H9 (cell line): Measurements from ENCODE around the gene PPP1R14B. TPM values are rescaled to one million over a fixed set of nuclear protein-coding genes. Genes with fewer than 3 reads are reported as not detected.

Experiments
- DNase-seq: peaks from one replicate; pipeline ENCODE4 v3.0.0-alpha.2; 2017
- H2AFZ ChIP-seq: one replicate; pipeline ENCODE4 v1.6.1; 2013; ENCODE audit warnings: mild to moderate bottlenecking, low read length, control low read depth, moderate library complexity
- H2AK5ac ChIP-seq: 2 replicates; pipeline ENCODE4 v1.6.1; 2013; ENCODE audit warnings: low read length, control low read depth, mixed read lengths; ENCODE audit not compliant: insufficient read length
- H2BK120ac ChIP-seq: one replicate; pipeline ENCODE4 v1.6.1; 2013; ENCODE audit warnings: low read depth, mild to moderate bottlenecking, low read length, control low read depth, inconsistent platforms; ENCODE audit not compliant: poor library complexity, severe bottlenecking
- H2BK12ac ChIP-seq: 2 replicates; pipeline ENCODE4 v1.6.1; 2013; ENCODE audit warnings: low read length, control low read depth, mixed read lengths, low read depth; ENCODE audit not compliant: insufficient read length
- H2BK15ac ChIP-seq: 2 replicates; pipeline ENCODE4 v1.6.1; 2013; ENCODE audit warnings: low read depth, low read length, control low read depth
- H2BK20ac ChIP-seq: one replicate; pipeline ENCODE4 v1.6.1; 2013; ENCODE audit warnings: low read depth, mild to moderate bottlenecking, low read length, control low read depth, inconsistent platforms; ENCODE audit not compliant: poor library complexity, severe bottlenecking
- H2BK5ac ChIP-seq: 2 replicates; pipeline ENCODE4 v1.6.1; 2013; ENCODE audit warnings: low read length, control low read depth, mixed read lengths; ENCODE audit not compliant: insufficient read length
- H3K14ac ChIP-seq: 2 replicates; pipeline ENCODE4 v1.6.1; 2013; ENCODE audit warnings: low read length, control low read depth; ENCODE audit not compliant: insufficient read depth
- H3K18ac ChIP-seq: 2 replicates; pipeline ENCODE4 v1.6.1; 2013; ENCODE audit warnings: low read depth, mild to moderate bottlenecking, mixed read lengths, low read length, control low read depth; ENCODE audit not compliant: insufficient read length
- H3K23ac ChIP-seq: 2 replicates; pipeline ENCODE4 v1.6.1; 2013; ENCODE audit warnings: low read length, control low read depth, mixed read lengths, low read depth; ENCODE audit not compliant: insufficient read length
- H3K23me2 ChIP-seq: 2 replicates; pipeline ENCODE4 v1.6.1; 2013; ENCODE audit warnings: low read depth, mild to moderate bottlenecking, mixed read lengths, low read length, control low read depth; ENCODE audit not compliant: insufficient read length, poor library complexity, severe bottlenecking
- H3K27ac ChIP-seq: 2 replicates; pipeline ENCODE4 v1.5.1; 2013; ENCODE audit warnings: low read length, control low read depth, mixed read lengths, low read depth; ENCODE audit not compliant: insufficient read length
- H3K27me3 ChIP-seq: 2 replicates; pipeline ENCODE4 v1.6.1; 2013; ENCODE audit warnings: low read length, control low read depth, inconsistent platforms; ENCODE audit not compliant: insufficient read depth
- H3K4ac ChIP-seq: 2 replicates; pipeline ENCODE4 v1.6.1; 2013; ENCODE audit warnings: low read depth, mild to moderate bottlenecking, control low read depth, inconsistent platforms, low read length, moderate library complexity
- H3K4me1 ChIP-seq: 2 replicates; pipeline ENCODE4 v1.6.1; 2013; ENCODE audit warnings: low read length, control low read depth, inconsistent platforms; ENCODE audit not compliant: insufficient read depth
- H3K4me2 ChIP-seq: 2 replicates; pipeline ENCODE4 v1.6.1; 2013; ENCODE audit warnings: low read length, control low read depth, mixed read lengths; ENCODE audit not compliant: insufficient read length, insufficient read depth
- H3K56ac ChIP-seq: 2 replicates; pipeline ENCODE4 v1.6.1; 2013; ENCODE audit warnings: low read depth, mild to moderate bottlenecking, mixed read lengths, low read length, control low read depth; ENCODE audit not compliant: insufficient read length
- H3K79me1 ChIP-seq: 2 replicates; pipeline ENCODE4 v1.6.1; 2013; ENCODE audit warnings: low read depth, mild to moderate bottlenecking, moderate library complexity, low read length, control low read depth, inconsistent platforms; ENCODE audit not compliant: insufficient read depth, poor library complexity, severe bottlenecking
- H3K79me2 ChIP-seq: 2 replicates; pipeline ENCODE4 v1.6.1; 2013; ENCODE audit warnings: low read length, control low read depth, inconsistent platforms; ENCODE audit not compliant: insufficient read depth
- H3K9ac ChIP-seq: 2 replicates; pipeline ENCODE4 v1.6.1; 2013; ENCODE audit warnings: low read length, control low read depth, mixed read lengths; ENCODE audit not compliant: insufficient read length; ENCODE audit errors: extremely low read depth
- H3K9me3 ChIP-seq: one replicate; pipeline ENCODE4 v1.6.1; 2013; ENCODE audit warnings: low read depth, low read length, inconsistent platforms; ENCODE audit not compliant: control insufficient read depth
- H3T11ph ChIP-seq: one replicate; pipeline ENCODE4 v1.6.1; 2013; ENCODE audit warnings: mild to moderate bottlenecking, low read length, control low read depth, inconsistent platforms
- H4K20me1 ChIP-seq: one replicate; pipeline ENCODE4 v1.6.1; 2013; ENCODE audit not compliant: control insufficient read depth, insufficient read length, insufficient read depth
- H4K5ac ChIP-seq: 2 replicates; pipeline ENCODE4 v1.6.1; 2013; ENCODE audit warnings: low read depth, mild to moderate bottlenecking, mixed read lengths, low read length, control low read depth; ENCODE audit not compliant: insufficient read length
- H4K8ac ChIP-seq: replicated peaks from 2 replicates; pipeline ENCODE4 v1.6.1; 2013; ENCODE audit warnings: low read length, control low read depth, mixed read lengths, low read depth; ENCODE audit not compliant: insufficient read length
- H4K91ac ChIP-seq: 2 replicates; pipeline ENCODE4 v1.6.1; 2013; ENCODE audit warnings: low read depth, mild to moderate bottlenecking, moderate library complexity, mixed read lengths, low read length, control low read depth; ENCODE audit not compliant: insufficient read length
- H3K27ac Mint-ChIP-seq, 3 experiments: 2 replicates in 2 of 3; 3 replicates in 1 of 3; pipeline ENCODE4 v1.8.0; 2020 to 2021; ENCODE audit warnings: mixed read lengths in 3 of 3, mild to moderate bottlenecking in 1 of 3, moderate library complexity in 1 of 3
- H3K27me3 Mint-ChIP-seq: 2 replicates; pipeline ENCODE4 v1.8.0; 2021; ENCODE audit warnings: low read depth, mild to moderate bottlenecking, moderate library complexity, mixed read lengths
- H3K36me3 Mint-ChIP-seq, 3 experiments: 2 replicates in 2 of 3; 3 replicates in 1 of 3; pipeline ENCODE4 v1.8.0; 2020 to 2021; ENCODE audit warnings: low read depth in 3 of 3, mixed read lengths in 3 of 3; ENCODE audit not compliant: insufficient read depth in 1 of 3
- H3K4me1 Mint-ChIP-seq, 2 experiments: 2 replicates each; pipeline ENCODE4 v1.8.0; 2020; ENCODE audit warnings: mixed read lengths in 2 of 2
- H3K4me3 Mint-ChIP-seq, 2 experiments: 2 replicates in 1 of 2; 3 replicates in 1 of 2; pipeline ENCODE4 v1.8.0; 2020 to 2021; ENCODE audit warnings: mild to moderate bottlenecking in 2 of 2, mixed read lengths in 2 of 2, moderate library complexity in 1 of 2
- H3K9me3 Mint-ChIP-seq, 2 experiments: 2 replicates in 1 of 2; 3 replicates in 1 of 2; pipeline ENCODE4 v1.8.0; 2020; ENCODE audit warnings: mild to moderate bottlenecking in 2 of 2, mixed read lengths in 2 of 2, moderate library complexity in 1 of 2
- CTCF ChIP-seq: fragments of 200-600 bp; sonication (generic); conservative IDR thresholded peaks from 3 replicates; pipeline ENCODE4 v1.8.0; 2021; ENCODE audit warnings: antibody characterized with exemption, mild to moderate bottlenecking
- WGBS: extraction: QIAGEN DNeasy Blood & Tissue Kit; methylation state at CpG from one replicate; pipeline ENCODE4 v1.1.7; 2013; ENCODE audit warnings: missing lambda C conversion rate, low lambda C conversion rate, mixed read lengths; ENCODE audit not compliant: insufficient read length; ENCODE audit errors: extremely low coverage; 5-methylcytosine and 5-hydroxymethylcytosine counted together
- total RNA-seq: library from RNA; stranded (reverse); gene quantifications from 2 replicates; pipeline ENCODE4 v1.2.1, GENCODE V29; 2021

PPP1R14B gene
- total RNA-seq, 1 experiment from 2014 or later = 358 TPM

- H3K4ac ChIP-seq = no peak overlapping the region
- no peak overlapping the region for H3K56ac ChIP-seq
- DNase-seq = no peak
- no peak for TF ChIP-seq CTCF
- H4K8ac ChIP-seq = no peak overlapping the region
- no peaks in the 10 kb centered on the region for H3K27me3 ChIP-seq
- Mint-ChIP-seq H3K4me1 (peaks cover 8 to 11% of the 10 kb centered on the region in 2 experiments), H3K9me3 (no peaks in the 10 kb centered on the region), H3K27ac (no peak overlapping the region), H3K27me3 (no peaks in the 10 kb centered on the region; the same call in 1 of the 2 replicates), H3K36me3 (peaks cover 0 to 34% (median 14%) of the 10 kb centered on the region in 3 experiments; a peak in 5 of 7 replicates), H3K4me3 (no peak overlapping the region)
- H4K5ac ChIP-seq = no peak overlapping the region
- no peak overlapping the region for H2BK5ac ChIP-seq
- H4K91ac ChIP-seq = no peak overlapping the region
- H3K18ac ChIP-seq = no peak overlapping the region
- no peak overlapping the region for H2AK5ac ChIP-seq
- no peak overlapping the region for H2AFZ ChIP-seq
- H3K27ac ChIP-seq = no peak overlapping the region
- no peak overlapping the region for H3T11ph ChIP-seq
- H3K79me1 ChIP-seq = no peaks in the 10 kb centered on the region
- H3K9me3 ChIP-seq = no peaks in the 10 kb centered on the region
- H2BK120ac ChIP-seq = no peak overlapping the region
- H3K4me1 ChIP-seq = no peaks in the 10 kb centered on the region
- no peak overlapping the region for H2BK20ac ChIP-seq
- H2BK15ac ChIP-seq = no peak overlapping the region
- H3K23me2 ChIP-seq = peaks cover 5% of the 10 kb centered on the region
- no peak overlapping the region for H3K9ac ChIP-seq
- no peak overlapping the region for H3K14ac ChIP-seq
- no CpG with 5 or more reads among the region's 14 CpGs for WGBS
- H4K20me1 ChIP-seq = no peaks in the 10 kb centered on the region
- H3K23ac ChIP-seq = no peak overlapping the region
- no peak overlapping the region for H2BK12ac ChIP-seq
- no peak overlapping the region for H3K4me2 ChIP-seq
- no peaks in the 10 kb centered on the region for H3K79me2 ChIP-seq
Measured at GRCh38 chr11:64220798-64221197, 25.9 kb downstream of the PPP1R14B start.
